Body of pancreas (tissue), 4 donors: ENCODE results near the gene SMIM5. TPM values are rescaled to one million over a fixed set of nuclear protein-coding genes. Genes with fewer than 3 reads are reported as not detected.
"Not testable (repeated sequence)": the region's sequence is repeated elsewhere in the genome, so short reads cannot be mapped to it uniquely, and the experiment has no call there.

Experiments used
- ATAC-seq: fragments of 150-250 bp; one replicate; pipeline ENCODE4 v1.9.1; 2016
- DNase-seq, 4 donors: peaks; one replicate each; pipeline ENCODE4 v3.0.0-alpha.2; 2019
- H3K27ac ChIP-seq, 4 donors: fragments of 200-600 bp; sonication (generic); 1 replicate in 3 of 4; 2 replicates in 1 of 4; pipeline versions ENCODE4 v1.5.1 to v1.6.1; 2016 to 2019; ENCODE audit warnings: mild to moderate bottlenecking in 1 of 4, mixed read lengths in 1 of 4, moderate library complexity in 1 of 4
- H3K27me3 ChIP-seq, 2 donors: fragments of 200-600 bp; sonication (generic); one replicate each; pipeline ENCODE4 v1.6.0; 2016; ENCODE audit warnings: mild to moderate bottlenecking in 1 of 2
- H3K36me3 ChIP-seq, 2 donors: fragments of 200-600 bp; sonication (generic); replicated peaks in 1 of 2; 2 replicates each; pipeline ENCODE4 v1.5.1; 2016; ENCODE audit warnings: low read depth in 2 of 2; ENCODE audit not compliant: insufficient read depth in 1 of 2
- H3K4me1 ChIP-seq: fragments of 200-600 bp; sonication (generic); one replicate; pipeline ENCODE4 v1.6.0; 2016
- H3K4me3 ChIP-seq, 2 donors: fragments of 200-600 bp; sonication (generic); 1 replicate in 1 of 2; 2 replicates in 1 of 2; pipeline ENCODE4 v1.5.1; 2016 to 2019
- H3K9me3 ChIP-seq, 3 donors: fragments of 200-600 bp; sonication (generic); 1 replicate in 2 of 3; 2 replicates in 1 of 3; pipeline ENCODE4 v1.5.1; 2016
- CTCF ChIP-seq, 7 experiments: fragments of 450-650 bp in 4 of 7; fragments of 200-600 bp in 3 of 7; sonication (generic) in 3 of 7; IDR thresholded peaks; one replicate each; pipeline ENCODE4 v1.5.1; 2016 to 2019; ENCODE audit warnings: antibody characterized with exemption in 7 of 7
- POLR2A ChIP-seq, 3 donors: fragments of 450-650 bp; IDR thresholded peaks; one replicate each; pipeline ENCODE4 v1.6.1; 2016; ENCODE audit warnings: antibody characterized with exemption in 3 of 3, mild to moderate bottlenecking in 2 of 3
- WGBS, 2 donors: methylation state at CpG; one replicate each; pipeline ENCODE4 v1.1.5; 2017; 5-methylcytosine and 5-hydroxymethylcytosine counted together
- intact Hi-C: fragments of 100-400 bp; cut with DNase I; formaldehyde crosslinking; loops from one replicate; pipeline ENCODE4 v1.15.1; 2023
- total RNA-seq, 2 donors: library from RNA; depleted of rRNA; stranded (reverse); fragments of >200 nt; gene quantifications; one replicate each; pipeline ENCODE4 v1.1.0, GENCODE V29; 2016

The SMIM5 gene
- total RNA-seq, 2 donors from 2014 or later, result 3.3 to 5.2 TPM

- TF ChIP-seq CTCF (IDR thresholded peaks at IDR 0.05) (no peak), POLR2A (IDR thresholded peaks at IDR 0.05) (no peak)
- no peak for ATAC-seq
- DNase-seq, result no peak
- H3K4me3 ChIP-seq, result no peak overlapping the region
- intact Hi-C loops, result no loop called here
- H3K27ac ChIP-seq, result no peak overlapping the region
- 89 to 96% methylated on average over 6 to 7 of the region's 7 CpGs for WGBS, 2 donors
- H3K27me3 ChIP-seq, result no peaks in the 10 kb centered on the region
- H3K4me1 ChIP-seq, result peaks cover 43% of the 10 kb centered on the region
- no peaks in the 10 kb centered on the region for H3K9me3 ChIP-seq
- no peaks in the 10 kb centered on the region for H3K36me3 ChIP-seq
These were observed 4.3 kb downstream of the SMIM5 start for GRCh38 chr17:75637551-75637950.

DNA sequence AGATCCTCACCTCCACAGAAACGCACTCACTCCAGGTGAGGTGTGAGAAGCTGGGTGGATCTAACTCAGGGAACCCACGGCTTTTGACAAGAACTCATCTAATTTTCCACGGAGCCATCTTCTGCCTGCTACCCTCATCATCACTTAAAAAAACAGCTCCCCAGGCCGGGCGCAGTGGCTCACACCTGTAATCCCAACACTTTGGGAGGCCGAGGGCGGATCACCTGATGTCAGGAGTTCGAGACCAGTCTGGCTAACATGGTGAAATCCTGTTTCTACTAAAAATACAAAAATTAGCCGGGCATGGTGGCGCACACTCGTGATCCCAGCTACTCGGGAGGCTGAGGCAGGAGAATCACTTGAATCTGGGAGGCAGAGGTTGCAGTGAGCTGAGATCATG is 4.8 kb downstream of the SMIM5 start:
- DNase-seq, result not testable (repeated sequence)

GRCh38 chr17:75638893-75639292 is 5.7 kb downstream of the SMIM5 start:
- Histone ChIP-seq H3K4me3 (no peak overlapping the region), H3K36me3 (no peaks in the 10 kb centered on the region), H3K27me3 (no peaks in the 10 kb centered on the region), H3K4me1 (peaks cover 39% of the 10 kb centered on the region), H3K9me3 (no peaks in the 10 kb centered on the region), H3K27ac (no peak overlapping the region)
- ATAC-seq, result no peak
- DNase-seq, result no peak
- 89 to 93% methylated on average over 8 to 10 of the region's 13 CpGs for WGBS, 2 donors
- no peak for TF ChIP-seq POLR2A (IDR thresholded peaks at IDR 0.05)
- TF ChIP-seq CTCF (IDR thresholded peaks at IDR 0.05), result no peak
- intact Hi-C loops, result no loop called here

More for the DNA sequence above, 4.8 kb downstream of the SMIM5 start:
- ATAC-seq, H3K27ac ChIP-seq, H3K4me3 ChIP-seq, H3K9me3 ChIP-seq, H3K36me3 ChIP-seq, intact Hi-C loops, H3K27me3 ChIP-seq: not testable (repeated sequence)
- 85 to 93% methylated on average over 11 to 12 of the region's 12 CpGs for WGBS, 2 donors
- peaks cover 43% of the 10 kb centered on the region for H3K4me1 ChIP-seq

- 89 to 100% methylated on average over 2 to 3 of the region's 3 CpGs for WGBS, 2 donors
- H3K9me3 ChIP-seq, result no peaks in the 10 kb centered on the region
- H3K27ac ChIP-seq, result peak overlapping the region in 2 of 4 donors; percentile 21 to 61
- DNase-seq (no peak), ATAC-seq (no peak)
- intact Hi-C loops, result no loop called here
- H3K4me1 ChIP-seq, result peaks cover 34% of the 10 kb centered on the region
- no peaks in the 10 kb centered on the region for H3K27me3 ChIP-seq
- H3K36me3 ChIP-seq, result no peaks in the 10 kb centered on the region
- TF ChIP-seq POLR2A (IDR thresholded peaks at IDR 0.05) (no peak), CTCF (IDR thresholded peaks at IDR 0.05) (no peak)
- no peak overlapping the region for H3K4me3 ChIP-seq
These were observed 6.1 kb downstream of the SMIM5 start for GRCh38 chr17:75639327-75639726.

GRCh38 chr17:75639771-75640555 is 6.7 kb downstream of the SMIM5 start:
- TF ChIP-seq POLR2A (IDR thresholded peaks at IDR 0.05) (peak in 2 of 3 donors; percentile 15 to 21), CTCF (IDR thresholded peaks at IDR 0.05) (peak in 4 of 7 experiments; percentile 24 to 38 (median 37))
- Histone ChIP-seq H3K27me3 (no peaks in the 10 kb centered on the region), H3K36me3 (no peaks in the 10 kb centered on the region), H3K9me3 (no peaks in the 10 kb centered on the region), H3K27ac (peak overlapping the region in 3 of 4 donors; percentile 21 to 61 (median 31)), H3K4me3 (no peak overlapping the region), H3K4me1 (peaks cover 33% of the 10 kb centered on the region)
- DNase-seq, result peak; percentile 39 to 59 (median 50)
- WGBS, 2 donors, result 76% methylated on average over 22 to 30 of the region's 30 CpGs
- intact Hi-C loops, result no loop called here
- ATAC-seq, result peak; percentile 47
